GM12878 (cell line): Measurements from ENCODE around the gene TSR1. TPM values are rescaled to one million over a fixed set of nuclear protein-coding genes. Genes with fewer than 3 reads are reported as not detected.

Experiments used
- ATAC-seq: fragments of 200-7000 bp; cut with Tn5 transposase; 3 replicates; pipeline ENCODE4 v1.9.1; 2020; ENCODE audit warnings: mild to moderate bottlenecking, moderate library complexity
- BruUV-seq: library from RNA; stranded (reverse); fragments of 400-500 nt; replicated peaks from 2 replicates; lab custom pipeline; 2021; lab: Mats Ljungman, UMichigan
- CTCF ChIA-PET: fragments of 300-600 bp; sonication (Branson Sonifier 250); formaldehyde crosslinking; extraction: SDS; loops from one replicate; lab custom pipeline; 2021; ENCODE audit warnings: inconsistent platforms; lab: Yijun Ruan, JAX
- POLR2A ChIA-PET: fragments of 350-600 bp; formaldehyde crosslinking; extraction: SDS; loops from one replicate; lab custom pipeline; 2021; ENCODE audit warnings: inconsistent platforms; lab: Charles Lee
- RAD21 ChIA-PET: fragments of 300-600 bp; sonication (Branson Sonifier 250); formaldehyde crosslinking; loops from one replicate; lab custom pipeline; 2023; ENCODE audit warnings: antibody characterized with exemption; ENCODE audit not compliant: unreplicated experiment; lab: Charles Lee
- SMC1A ChIA-PET: fragments of 300-600 bp; sonication (Branson Sonifier 250); formaldehyde crosslinking; loops from one replicate; lab custom pipeline; 2023; ENCODE audit not compliant: unreplicated experiment, uncharacterized antibody; lab: Charles Lee
- DNase-seq: peaks from one replicate; pipeline ENCODE4 v3.0.0-alpha.2; 2011; ENCODE audit warnings: low read depth, low spot score
- FAIRE-seq: peaks from 3 replicates; lab custom pipeline; 2011; peaks lifted over from hg19 to GRCh38; lab: Jason Lieb, UNC
- H2AFZ ChIP-seq: 2 replicates; pipeline ENCODE4 v1.6.0; 2011; ENCODE audit warnings: low read depth, low read length, control low read depth; ENCODE audit not compliant: control insufficient read depth
- H3K27ac ChIP-seq: 2 replicates; pipeline ENCODE4 v1.5.1; 2011; ENCODE audit warnings: control low read depth; ENCODE audit not compliant: control insufficient read depth, insufficient read depth
- H3K27me3 ChIP-seq, 2 experiments: replicated peaks in 1 of 2; 2 replicates each; pipeline versions ENCODE4 v1.6.0 to v1.6.1; 2011; ENCODE audit warnings: low read length in 1 of 2; ENCODE audit not compliant: control insufficient read depth in 2 of 2, insufficient read depth in 2 of 2
- H3K36me3 ChIP-seq, 2 experiments: 2 replicates each; pipeline ENCODE4 v1.5.1; 2011; ENCODE audit warnings: low read length in 1 of 2; ENCODE audit not compliant: control insufficient read depth in 2 of 2, insufficient read depth in 2 of 2
- H3K4me1 ChIP-seq: 2 replicates; pipeline ENCODE4 v1.6.1; 2011; ENCODE audit warnings: mild to moderate bottlenecking, low read length, moderate library complexity, mixed read lengths; ENCODE audit not compliant: control insufficient read depth, insufficient read depth
- H3K4me2 ChIP-seq: 2 replicates; pipeline ENCODE4 v1.6.0; 2011; ENCODE audit warnings: control low read depth; ENCODE audit not compliant: control insufficient read depth, insufficient read depth
- H3K4me3 ChIP-seq: fragments of 200-600 bp; sonication (generic); 2 replicates; pipeline ENCODE4 v1.5.1; 2016
- H3K79me2 ChIP-seq: 2 replicates; pipeline ENCODE4 v1.6.0; 2011; ENCODE audit warnings: low read length; ENCODE audit not compliant: control insufficient read depth, insufficient read depth
- H3K9ac ChIP-seq: 2 replicates; pipeline ENCODE4 v1.8.0; 2011; ENCODE audit warnings: low read length, control low read depth, mixed read lengths; ENCODE audit not compliant: control insufficient read depth, insufficient read depth
- H3K9me3 ChIP-seq: replicated peaks from 3 replicates; pipeline ENCODE4 v1.5.1; 2011; ENCODE audit warnings: mild to moderate bottlenecking, low read length; ENCODE audit not compliant: control insufficient read depth, insufficient read depth
- H4K20me1 ChIP-seq: 2 replicates; pipeline ENCODE4 v1.6.0; 2011; ENCODE audit not compliant: control insufficient read depth, insufficient read depth
- CHD4 ChIP-seq: fragments of 200-600 bp; sonication (generic); IDR thresholded peaks from 2 replicates; pipeline ENCODE4 v1.6.1; 2016; ENCODE audit warnings: mild to moderate bottlenecking
- MEF2A ChIP-seq: IDR thresholded peaks from 2 replicates; pipeline ENCODE4 v1.6.1; 2011; ENCODE audit warnings: low read depth, mild to moderate bottlenecking, low read length, moderate library complexity; ENCODE audit not compliant: insufficient read depth
- PKNOX1 ChIP-seq: fragments of 450-650 bp; IDR thresholded peaks from 2 replicates; pipeline ENCODE4 v1.6.1; 2016; ENCODE audit warnings: mild to moderate bottlenecking
- RB1 ChIP-seq: fragments of 450-650 bp; formaldehyde crosslinking; IDR thresholded peaks from 2 replicates; pipeline ENCODE4 v1.6.1; 2017; ENCODE audit warnings: mild to moderate bottlenecking, borderline replicate concordance
- RELB ChIP-seq: fragments of 450-650 bp; IDR thresholded peaks from 2 replicates; pipeline ENCODE4 v1.6.1; 2017; ENCODE audit warnings: low read depth, mild to moderate bottlenecking, moderate library complexity
- WGBS: methylation state at CpG from one replicate; pipeline ENCODE4 v1.1.6; 2016; ENCODE audit warnings: low lambda C conversion rate; ENCODE audit not compliant: insufficient replicate concordance, insufficient coverage; ENCODE audit errors: missing lambda C conversion rate; 5-methylcytosine and 5-hydroxymethylcytosine counted together
- in situ Hi-C: fragments of 300-500 bp; cut with MboI; formaldehyde crosslinking; loops from 9 replicates; pipeline ENCODE4 v1.14.3; 2018; ENCODE audit warnings: mixed read lengths
- intact Hi-C: fragments of 100-400 bp; cut with micrococcal nuclease; formaldehyde crosslinking; loops from one replicate; pipeline ENCODE4 v1.14.2; 2022; ENCODE audit not compliant: unreplicated experiment
- polyA plus RNA-seq, 11 experiments: library from polyadenylated mRNA; depleted of rRNA in 4 of 11; unstranded in 6 of 11; stranded (reverse) in 5 of 11; fragments of >200 nt; fragmentation: Nextera tagmentation in 4 of 11; fragmentation: Illumina TruSeq in 1 of 11; extraction: Ambion mirVana in 4 of 11; extraction: Trizol in 1 of 11; gene quantifications; 1 replicate in 1 of 11; 2 replicates in 10 of 11; pipeline versions ENCODE4 v1.2.1 to v1.2.3, GENCODE V29; 2011 to 2016; ENCODE audit warnings: inconsistent platforms in 2 of 11, missing spikeins in 2 of 11, low read depth in 1 of 11
- total RNA-seq, 4 experiments: library from RNA; depleted of rRNA in 3 of 4; stranded (reverse); fragments of >200 nt in 3 of 4; fragmentation: Illumina TruSeq in 1 of 4; extraction: Trizol in 1 of 4; gene quantifications; 2 replicates each; pipeline versions ENCODE4 v1.2.1 to v1.2.3, GENCODE V29; 2013 to 2021

The TSR1 gene
- total and polyA plus RNA-seq, 10 of the 15 experiments (the other 5 are each of a cell fraction or from before 2014, with no cell fraction given): 14.7 to 100 (median 46.9) TPM

- no peaks in the 10 kb centered on the region for H3K4me1 ChIP-seq
- no peaks in the 10 kb centered on the region for H4K20me1 ChIP-seq
- H3K9ac ChIP-seq: no peak overlapping the region
- BruUV-seq: no TSS peak
- H3K27ac ChIP-seq: no peak overlapping the region
- TF ChIP-seq MEF2A: no peak
- TF ChIP-seq CHD4: no peak
- no peak for TF ChIP-seq PKNOX1
- TF ChIP-seq RELB: no peak
- TF ChIP-seq RB1: no peak
- no peaks in the 10 kb centered on the region; a peak in 2 of 4 replicates for H3K36me3 ChIP-seq
- POLR2A ChIA-PET: no interaction called here
- 84% methylated on average over 16 of the region's 16 CpGs for WGBS
- SMC1A ChIA-PET: interaction anchor here (1.8 kb wide), 1 partner anchor 43 kb away, joined by 7 read pairs; no protein-coding TSS in a partner anchor
- no peak overlapping the region for H2AFZ ChIP-seq
- no peaks in the 10 kb centered on the region for H3K79me2 ChIP-seq
- no peaks in the 10 kb centered on the region for H3K27me3 ChIP-seq
- ATAC-seq (no peak), DNase-seq (no peak), FAIRE-seq (no peak)
- intact Hi-C loops (no loop called here), in situ Hi-C loops (no loop called here)
- no peak overlapping the region for H3K4me3 ChIP-seq
- H3K4me2 ChIP-seq: no peak overlapping the region
- CTCF ChIA-PET: interaction anchor here (1.9 kb wide), 1 partner anchor 10 kb away, joined by 8 read pairs; no protein-coding TSS in a partner anchor
- RAD21 ChIA-PET: interaction anchor here (1.9 kb wide), 1 partner anchor 10 kb away, joined by 5 read pairs; no protein-coding TSS in a partner anchor
- no peaks in the 10 kb centered on the region for H3K9me3 ChIP-seq
Measured at GRCh38 chr17:2372681-2373080, 36.4 kb upstream of the TSR1 start.
